GM12878 (cell line): Measurements from ENCODE around the gene RSPO3. TPM values are rescaled to one million over a fixed set of nuclear protein-coding genes. Genes with fewer than 3 reads are reported as not detected.

ENCODE experiments used
- ATAC-seq: fragments of 200-7000 bp; cut with Tn5 transposase; 3 replicates; pipeline ENCODE4 v1.9.1; 2020; ENCODE audit warnings: mild to moderate bottlenecking, moderate library complexity
- BruUV-seq: library from RNA; stranded (reverse); fragments of 400-500 nt; replicated peaks from 2 replicates; lab custom pipeline; 2021; lab: Mats Ljungman, UMichigan
- CTCF ChIA-PET: fragments of 300-600 bp; sonication (Branson Sonifier 250); formaldehyde crosslinking; extraction: SDS; loops from one replicate; lab custom pipeline; 2021; ENCODE audit warnings: inconsistent platforms; lab: Yijun Ruan, JAX
- POLR2A ChIA-PET: fragments of 350-600 bp; formaldehyde crosslinking; extraction: SDS; loops from one replicate; lab custom pipeline; 2021; ENCODE audit warnings: inconsistent platforms; lab: Charles Lee
- RAD21 ChIA-PET: fragments of 300-600 bp; sonication (Branson Sonifier 250); formaldehyde crosslinking; loops from one replicate; lab custom pipeline; 2023; ENCODE audit warnings: antibody characterized with exemption; ENCODE audit not compliant: unreplicated experiment; lab: Charles Lee
- SMC1A ChIA-PET: fragments of 300-600 bp; sonication (Branson Sonifier 250); formaldehyde crosslinking; loops from one replicate; lab custom pipeline; 2023; ENCODE audit not compliant: unreplicated experiment, uncharacterized antibody; lab: Charles Lee
- DNase-seq: peaks from one replicate; pipeline ENCODE4 v3.0.0-alpha.2; 2011; ENCODE audit warnings: low read depth, low spot score
- FAIRE-seq: peaks from 3 replicates; lab custom pipeline; 2011; peaks lifted over from hg19 to GRCh38; lab: Jason Lieb, UNC
- H2AFZ ChIP-seq: 2 replicates; pipeline ENCODE4 v1.6.0; 2011; ENCODE audit warnings: low read depth, low read length, control low read depth; ENCODE audit not compliant: control insufficient read depth
- H3K27ac ChIP-seq: 2 replicates; pipeline ENCODE4 v1.5.1; 2011; ENCODE audit warnings: control low read depth; ENCODE audit not compliant: control insufficient read depth, insufficient read depth
- H3K27me3 ChIP-seq, 2 experiments: replicated peaks in 1 of 2; 2 replicates each; pipeline versions ENCODE4 v1.6.0 to v1.6.1; 2011; ENCODE audit warnings: low read length in 1 of 2; ENCODE audit not compliant: control insufficient read depth in 2 of 2, insufficient read depth in 2 of 2
- H3K36me3 ChIP-seq, 2 experiments: 2 replicates each; pipeline ENCODE4 v1.5.1; 2011; ENCODE audit warnings: low read length in 1 of 2; ENCODE audit not compliant: control insufficient read depth in 2 of 2, insufficient read depth in 2 of 2
- H3K4me1 ChIP-seq: 2 replicates; pipeline ENCODE4 v1.6.1; 2011; ENCODE audit warnings: mild to moderate bottlenecking, low read length, moderate library complexity, mixed read lengths; ENCODE audit not compliant: control insufficient read depth, insufficient read depth
- H3K4me2 ChIP-seq: 2 replicates; pipeline ENCODE4 v1.6.0; 2011; ENCODE audit warnings: control low read depth; ENCODE audit not compliant: control insufficient read depth, insufficient read depth
- H3K4me3 ChIP-seq: fragments of 200-600 bp; sonication (generic); 2 replicates; pipeline ENCODE4 v1.5.1; 2016
- H3K79me2 ChIP-seq: 2 replicates; pipeline ENCODE4 v1.6.0; 2011; ENCODE audit warnings: low read length; ENCODE audit not compliant: control insufficient read depth, insufficient read depth
- H3K9ac ChIP-seq: 2 replicates; pipeline ENCODE4 v1.8.0; 2011; ENCODE audit warnings: low read length, control low read depth, mixed read lengths; ENCODE audit not compliant: control insufficient read depth, insufficient read depth
- H3K9me3 ChIP-seq: replicated peaks from 3 replicates; pipeline ENCODE4 v1.5.1; 2011; ENCODE audit warnings: mild to moderate bottlenecking, low read length; ENCODE audit not compliant: control insufficient read depth, insufficient read depth
- H4K20me1 ChIP-seq: 2 replicates; pipeline ENCODE4 v1.6.0; 2011; ENCODE audit not compliant: control insufficient read depth, insufficient read depth
- CBFB ChIP-seq: IDR thresholded peaks from 2 replicates; pipeline ENCODE4 v1.6.1; 2016; ENCODE audit warnings: antibody characterized with exemption, low read depth
- FOS ChIP-seq: IDR thresholded peaks from 3 replicates; pipeline ENCODE4 v1.6.1; 2011; ENCODE audit warnings: borderline replicate concordance; ENCODE audit not compliant: insufficient read length; ENCODE audit errors: extremely low read depth
- HDAC2 ChIP-seq: fragments of 200-600 bp; sonication (generic); IDR thresholded peaks from 2 replicates; pipeline ENCODE4 v1.6.1; 2017
- IKZF2 ChIP-seq, 2 experiments: fragments of 450-650 bp; IDR thresholded peaks; 2 replicates each; pipeline ENCODE4 v1.6.1; 2017; ENCODE audit warnings: mild to moderate bottlenecking in 2 of 2, moderate library complexity in 2 of 2
- JUND ChIP-seq: IDR thresholded peaks from 2 replicates; pipeline ENCODE4 v1.6.1; 2012; ENCODE audit warnings: low read depth, mild to moderate bottlenecking, low read length, improper control_type of control experiment, moderate library complexity
- KLF5 ChIP-seq: fragments of 450-650 bp; IDR thresholded peaks from 2 replicates; pipeline ENCODE4 v1.6.1; 2014; ENCODE audit warnings: mild to moderate bottlenecking; ENCODE audit not compliant: partially characterized antibody
- LARP7 ChIP-seq: fragments of 450-650 bp; IDR thresholded peaks from 2 replicates; pipeline ENCODE4 v1.6.1; 2017; ENCODE audit warnings: mild to moderate bottlenecking
- MTA2 ChIP-seq: fragments of 450-650 bp; IDR thresholded peaks from 2 replicates; pipeline ENCODE4 v1.6.1; 2016; ENCODE audit warnings: low read depth, mild to moderate bottlenecking, moderate library complexity
- SMAD5 ChIP-seq: IDR thresholded peaks from 2 replicates; pipeline ENCODE4 v1.6.1; 2016; ENCODE audit warnings: antibody characterized with exemption, low read depth
- TAF1 ChIP-seq: IDR thresholded peaks from 2 replicates; pipeline ENCODE4 v1.6.1; 2011; ENCODE audit warnings: mild to moderate bottlenecking, low read depth, low read length, borderline replicate concordance
- TCF7 ChIP-seq: IDR thresholded peaks from 2 replicates; pipeline ENCODE4 v1.6.1; 2014; ENCODE audit warnings: antibody characterized with exemption, borderline replicate concordance
- WGBS: methylation state at CpG from one replicate; pipeline ENCODE4 v1.1.6; 2016; ENCODE audit warnings: low lambda C conversion rate; ENCODE audit not compliant: insufficient replicate concordance, insufficient coverage; ENCODE audit errors: missing lambda C conversion rate; 5-methylcytosine and 5-hydroxymethylcytosine counted together
- in situ Hi-C: fragments of 300-500 bp; cut with MboI; formaldehyde crosslinking; loops from 9 replicates; pipeline ENCODE4 v1.14.3; 2018; ENCODE audit warnings: mixed read lengths
- intact Hi-C: fragments of 100-400 bp; cut with micrococcal nuclease; formaldehyde crosslinking; loops from one replicate; pipeline ENCODE4 v1.14.2; 2022; ENCODE audit not compliant: unreplicated experiment
- polyA plus RNA-seq, 11 experiments: library from polyadenylated mRNA; depleted of rRNA in 4 of 11; unstranded in 6 of 11; stranded (reverse) in 5 of 11; fragments of >200 nt; fragmentation: Nextera tagmentation in 4 of 11; fragmentation: Illumina TruSeq in 1 of 11; extraction: Ambion mirVana in 4 of 11; extraction: Trizol in 1 of 11; gene quantifications; 1 replicate in 1 of 11; 2 replicates in 10 of 11; pipeline versions ENCODE4 v1.2.1 to v1.2.3, GENCODE V29; 2011 to 2016; ENCODE audit warnings: inconsistent platforms in 2 of 11, missing spikeins in 2 of 11, low read depth in 1 of 11
- total RNA-seq, 4 experiments: library from RNA; depleted of rRNA in 3 of 4; stranded (reverse); fragments of >200 nt in 3 of 4; fragmentation: Illumina TruSeq in 1 of 4; extraction: Trizol in 1 of 4; gene quantifications; 2 replicates each; pipeline versions ENCODE4 v1.2.1 to v1.2.3, GENCODE V29; 2013 to 2021
- TF ChIP-seq, protein P1 (sequence below): fragments of 450-650 bp; IDR thresholded peaks from 2 replicates; pipeline ENCODE4 v1.6.1; 2017; ENCODE audit warnings: borderline replicate concordance
- TF ChIP-seq, protein P2 (sequence below): fragments of 450-650 bp; IDR thresholded peaks from 2 replicates; pipeline ENCODE4 v1.6.1; 2014; ENCODE audit warnings: mild to moderate bottlenecking
- TF ChIP-seq, protein P3 (sequence below): fragments of 450-650 bp; IDR thresholded peaks from 2 replicates; pipeline ENCODE4 v1.6.1; 2018; ENCODE audit warnings: mild to moderate bottlenecking, low read depth, moderate library complexity; ENCODE audit not compliant: partially characterized antibody
- TF ChIP-seq, protein P4 (sequence below): fragments of 150-350 bp; IDR thresholded peaks from 2 replicates; pipeline ENCODE4 v1.6.1; 2014; ENCODE audit warnings: mild to moderate bottlenecking, low read depth, low read length

The RSPO3 gene
- total and polyA plus RNA-seq, 10 of the 15 experiments (the other 5 are each of a cell fraction or from before 2014, with no cell fraction given), result 0.16 TPM; not detected in 9

DNA sequence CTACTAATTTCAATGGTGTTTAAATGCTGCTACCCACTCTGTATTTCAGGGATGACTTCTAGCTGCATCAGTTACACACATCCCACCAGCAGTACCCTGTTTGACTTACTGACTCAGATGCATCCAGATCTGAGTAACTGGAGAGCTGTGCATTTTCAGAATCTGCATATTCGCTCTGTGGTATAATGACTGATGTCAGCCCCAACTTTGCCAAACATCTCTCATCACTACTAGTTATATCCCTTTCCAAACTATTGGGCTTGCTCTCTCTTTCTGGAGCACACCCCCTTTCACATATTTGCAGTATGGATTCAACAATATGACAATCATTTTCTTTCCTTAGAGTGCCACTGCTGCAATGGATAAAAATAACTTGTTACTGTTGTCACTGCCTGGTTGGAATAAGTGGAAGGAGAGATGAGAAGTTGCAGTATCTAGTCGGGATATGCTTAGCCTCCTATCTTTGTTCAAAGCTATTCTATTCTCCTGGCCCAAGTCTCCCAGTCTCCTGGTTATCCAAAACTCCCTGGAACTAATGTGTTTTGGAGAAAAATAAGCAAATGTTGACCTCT is 3.3 kb upstream of the RSPO3 start:
- Histone ChIP-seq H2AFZ (no peak overlapping the region), H3K4me1 (peaks cover 4% of the 10 kb centered on the region), H3K4me2 (no peak overlapping the region), H3K9ac (no peak overlapping the region), H3K79me2 (no peaks in the 10 kb centered on the region), H3K9me3 (no peaks in the 10 kb centered on the region), H3K27me3 (peaks cover 5 to 20% of the 10 kb centered on the region in 2 experiments), H3K27ac (no peak overlapping the region), H3K4me3 (no peak overlapping the region), H4K20me1 (no peaks in the 10 kb centered on the region; the same call in 1 of the 2 replicates), H3K36me3 (no peaks in the 10 kb centered on the region)
- ChIA-PET CTCF (interaction anchor here (1.3 kb wide), 1 partner anchor 311 kb away, joined by 3 read pairs; no protein-coding TSS in a partner anchor), SMC1A (interaction anchor here (0.8 kb wide), 1 partner anchor 311 kb away, joined by 3 read pairs; no protein-coding TSS in a partner anchor), RAD21 (interaction anchor here (0.7 kb wide), 1 partner anchor 16 kb away, joined by 3 read pairs; no protein-coding TSS in a partner anchor), POLR2A (no interaction called here)
- in situ Hi-C loops (loop anchor here (25.0 kb wide), 1 partner anchor 1353 kb away; no protein-coding TSS in a partner anchor), intact Hi-C loops (no loop called here)
- no TSS peak for BruUV-seq
- DNase-seq (no peak), ATAC-seq (no peak), FAIRE-seq (no peak)
- 0% methylated on average over 2 of the region's 2 CpGs for WGBS
- TF ChIP-seq CBFB, result no peak
- TF ChIP-seq JUND, result no peak
- no peak for TF ChIP-seq TAF1
- TF ChIP-seq IKZF2 (IDR thresholded peaks at IDR 0.05), result no peak
- TF ChIP-seq HDAC2, result no peak
- TF ChIP-seq, protein P1, sequence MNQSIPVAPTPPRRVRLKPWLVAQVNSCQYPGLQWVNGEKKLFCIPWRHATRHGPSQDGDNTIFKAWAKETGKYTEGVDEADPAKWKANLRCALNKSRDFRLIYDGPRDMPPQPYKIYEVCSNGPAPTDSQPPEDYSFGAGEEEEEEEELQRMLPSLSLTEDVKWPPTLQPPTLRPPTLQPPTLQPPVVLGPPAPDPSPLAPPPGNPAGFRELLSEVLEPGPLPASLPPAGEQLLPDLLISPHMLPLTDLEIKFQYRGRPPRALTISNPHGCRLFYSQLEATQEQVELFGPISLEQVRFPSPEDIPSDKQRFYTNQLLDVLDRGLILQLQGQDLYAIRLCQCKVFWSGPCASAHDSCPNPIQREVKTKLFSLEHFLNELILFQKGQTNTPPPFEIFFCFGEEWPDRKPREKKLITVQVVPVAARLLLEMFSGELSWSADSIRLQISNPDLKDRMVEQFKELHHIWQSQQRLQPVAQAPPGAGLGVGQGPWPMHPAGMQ, result no peak
- TF ChIP-seq, protein P2, sequence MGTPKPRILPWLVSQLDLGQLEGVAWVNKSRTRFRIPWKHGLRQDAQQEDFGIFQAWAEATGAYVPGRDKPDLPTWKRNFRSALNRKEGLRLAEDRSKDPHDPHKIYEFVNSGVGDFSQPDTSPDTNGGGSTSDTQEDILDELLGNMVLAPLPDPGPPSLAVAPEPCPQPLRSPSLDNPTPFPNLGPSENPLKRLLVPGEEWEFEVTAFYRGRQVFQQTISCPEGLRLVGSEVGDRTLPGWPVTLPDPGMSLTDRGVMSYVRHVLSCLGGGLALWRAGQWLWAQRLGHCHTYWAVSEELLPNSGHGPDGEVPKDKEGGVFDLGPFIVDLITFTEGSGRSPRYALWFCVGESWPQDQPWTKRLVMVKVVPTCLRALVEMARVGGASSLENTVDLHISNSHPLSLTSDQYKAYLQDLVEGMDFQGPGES, result no peak
- TF ChIP-seq LARP7, result no peak
- no peak for TF ChIP-seq TCF7
- TF ChIP-seq, protein P3, sequence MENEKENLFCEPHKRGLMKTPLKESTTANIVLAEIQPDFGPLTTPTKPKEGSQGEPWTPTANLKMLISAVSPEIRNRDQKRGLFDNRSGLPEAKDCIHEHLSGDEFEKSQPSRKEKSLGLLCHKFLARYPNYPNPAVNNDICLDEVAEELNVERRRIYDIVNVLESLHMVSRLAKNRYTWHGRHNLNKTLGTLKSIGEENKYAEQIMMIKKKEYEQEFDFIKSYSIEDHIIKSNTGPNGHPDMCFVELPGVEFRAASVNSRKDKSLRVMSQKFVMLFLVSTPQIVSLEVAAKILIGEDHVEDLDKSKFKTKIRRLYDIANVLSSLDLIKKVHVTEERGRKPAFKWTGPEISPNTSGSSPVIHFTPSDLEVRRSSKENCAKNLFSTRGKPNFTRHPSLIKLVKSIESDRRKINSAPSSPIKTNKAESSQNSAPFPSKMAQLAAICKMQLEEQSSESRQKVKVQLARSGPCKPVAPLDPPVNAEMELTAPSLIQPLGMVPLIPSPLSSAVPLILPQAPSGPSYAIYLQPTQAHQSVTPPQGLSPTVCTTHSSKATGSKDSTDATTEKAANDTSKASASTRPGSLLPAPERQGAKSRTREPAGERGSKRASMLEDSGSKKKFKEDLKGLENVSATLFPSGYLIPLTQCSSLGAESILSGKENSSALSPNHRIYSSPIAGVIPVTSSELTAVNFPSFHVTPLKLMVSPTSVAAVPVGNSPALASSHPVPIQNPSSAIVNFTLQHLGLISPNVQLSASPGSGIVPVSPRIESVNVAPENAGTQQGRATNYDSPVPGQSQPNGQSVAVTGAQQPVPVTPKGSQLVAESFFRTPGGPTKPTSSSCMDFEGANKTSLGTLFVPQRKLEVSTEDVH, result no peak
- no peak for TF ChIP-seq SMAD5
- TF ChIP-seq KLF5, result no peak
- TF ChIP-seq, protein P4, sequence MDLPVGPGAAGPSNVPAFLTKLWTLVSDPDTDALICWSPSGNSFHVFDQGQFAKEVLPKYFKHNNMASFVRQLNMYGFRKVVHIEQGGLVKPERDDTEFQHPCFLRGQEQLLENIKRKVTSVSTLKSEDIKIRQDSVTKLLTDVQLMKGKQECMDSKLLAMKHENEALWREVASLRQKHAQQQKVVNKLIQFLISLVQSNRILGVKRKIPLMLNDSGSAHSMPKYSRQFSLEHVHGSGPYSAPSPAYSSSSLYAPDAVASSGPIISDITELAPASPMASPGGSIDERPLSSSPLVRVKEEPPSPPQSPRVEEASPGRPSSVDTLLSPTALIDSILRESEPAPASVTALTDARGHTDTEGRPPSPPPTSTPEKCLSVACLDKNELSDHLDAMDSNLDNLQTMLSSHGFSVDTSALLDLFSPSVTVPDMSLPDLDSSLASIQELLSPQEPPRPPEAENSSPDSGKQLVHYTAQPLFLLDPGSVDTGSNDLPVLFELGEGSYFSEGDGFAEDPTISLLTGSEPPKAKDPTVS, result no peak
- no peak for TF ChIP-seq FOS
- TF ChIP-seq MTA2, result no peak
